IMR-90 (cell line): ENCODE results near the gene PRH1. TPM values are rescaled to one million over a fixed set of nuclear protein-coding genes. Genes with fewer than 3 reads are reported as not detected.

ENCODE experiments used
- ATAC-seq: fragments of 200-7000 bp; cut with Tn5 transposase; 2 replicates; pipeline ENCODE4 v1.9.1; 2020; ENCODE audit warnings: low read depth, mild to moderate bottlenecking, moderate library complexity
- BruUV-seq: library from RNA; stranded (reverse); fragments of 400-500 nt; replicated peaks from 2 replicates; lab custom pipeline; 2021; lab: Mats Ljungman, UMichigan
- CTCF ChIA-PET: fragments of 300-600 bp; formaldehyde crosslinking; extraction: SDS; loops from one replicate; lab custom pipeline; 2021; ENCODE audit warnings: antibody characterized with exemption; lab: Yijun Ruan, JAX
- POLR2A ChIA-PET: fragments of 300-600 bp; sonication (Branson Sonifier 250); formaldehyde crosslinking; loops from one replicate; lab custom pipeline; 2022; ENCODE audit warnings: antibody characterized with exemption; ENCODE audit not compliant: unreplicated experiment; lab: Charles Lee
- DNase-seq: peaks from one replicate; pipeline ENCODE4 v3.0.0; 2013
- H2AFZ ChIP-seq: replicated peaks from 2 replicates; pipeline ENCODE3; 2013; ENCODE audit warnings: low read length, mild to moderate bottlenecking; ENCODE audit not compliant: poor library complexity
- H2AK5ac ChIP-seq: 2 replicates; pipeline ENCODE4 v1.6.1; 2013; ENCODE audit warnings: low read depth, low read length, inconsistent platforms
- H2AK9ac ChIP-seq: replicated peaks from 2 replicates; pipeline ENCODE3; 2013; ENCODE audit warnings: mild to moderate bottlenecking, low read depth, low read length, moderate library complexity; ENCODE audit not compliant: poor library complexity
- H2BK120ac ChIP-seq: 2 replicates; pipeline ENCODE4 v1.6.1; 2013; ENCODE audit warnings: low read depth, low read length, inconsistent platforms
- H2BK15ac ChIP-seq: 3 replicates; pipeline ENCODE4 v1.6.1; 2013; ENCODE audit warnings: low read depth, low read length, inconsistent platforms
- H2BK20ac ChIP-seq: 2 replicates; pipeline ENCODE4 v1.6.1; 2013; ENCODE audit warnings: low read depth, mild to moderate bottlenecking, inconsistent platforms, low read length, moderate library complexity
- H2BK5ac ChIP-seq: 2 replicates; pipeline ENCODE4 v1.6.1; 2013; ENCODE audit warnings: mild to moderate bottlenecking, low read depth, low read length, inconsistent platforms; ENCODE audit not compliant: poor library complexity, severe bottlenecking
- H3K14ac ChIP-seq: replicated peaks from 2 replicates; pipeline ENCODE4 v1.6.1; 2013; ENCODE audit warnings: low read depth, low read length, inconsistent platforms
- H3K18ac ChIP-seq: 2 replicates; pipeline ENCODE4 v1.6.1; 2013; ENCODE audit warnings: low read depth, low read length, control low read depth
- H3K23ac ChIP-seq: 2 replicates; pipeline ENCODE4 v1.6.1; 2013; ENCODE audit warnings: low read depth, low read length, inconsistent platforms
- H3K27ac ChIP-seq: 2 replicates; pipeline ENCODE4 v1.5.1; 2013; ENCODE audit warnings: mild to moderate bottlenecking, control low read depth, low read length; ENCODE audit not compliant: insufficient read depth
- H3K27me3 ChIP-seq: 2 replicates; pipeline ENCODE4 v1.6.1; 2013; ENCODE audit warnings: low read length; ENCODE audit not compliant: control insufficient read depth, insufficient read depth
- H3K36me3 ChIP-seq: 2 replicates; pipeline ENCODE4 v1.6.1; 2013; ENCODE audit warnings: low read length, mixed read lengths; ENCODE audit not compliant: control insufficient read depth, insufficient read depth
- H3K4ac ChIP-seq: 2 replicates; pipeline ENCODE4 v1.6.1; 2013; ENCODE audit warnings: low read depth, low read length, inconsistent platforms
- H3K4me1 ChIP-seq: 2 replicates; pipeline ENCODE4 v1.6.1; 2013; ENCODE audit warnings: low read length, mixed read lengths; ENCODE audit not compliant: control insufficient read depth, insufficient read depth
- H3K4me2 ChIP-seq: 2 replicates; pipeline ENCODE4 v1.6.1; 2013; ENCODE audit warnings: low read depth, mild to moderate bottlenecking, control low read depth, low read length, moderate library complexity
- H3K4me3 ChIP-seq: 2 replicates; pipeline ENCODE4 v1.5.1; 2013; ENCODE audit warnings: low read depth, mild to moderate bottlenecking, control low read depth, low read length, moderate library complexity; ENCODE audit not compliant: insufficient read depth
- H3K56ac ChIP-seq: 2 replicates; pipeline ENCODE4 v1.6.1; 2013; ENCODE audit warnings: low read length, inconsistent platforms; ENCODE audit not compliant: insufficient read depth; ENCODE audit errors: extremely low read depth
- H3K79me1 ChIP-seq, 2 experiments: 2 replicates each; pipeline ENCODE4 v1.6.1; 2013; ENCODE audit warnings: low read length in 2 of 2, inconsistent platforms in 1 of 2, low read depth in 1 of 2
- H3K9ac ChIP-seq: 2 replicates; pipeline ENCODE4 v1.6.1; 2013; ENCODE audit warnings: low read depth, low read length, control low read depth
- H3K9me1 ChIP-seq: 2 replicates; pipeline ENCODE4 v1.6.1; 2013; ENCODE audit warnings: low read length, inconsistent platforms; ENCODE audit not compliant: insufficient read depth
- H3K9me3 ChIP-seq: 2 replicates; pipeline ENCODE4 v1.6.1; 2013; ENCODE audit warnings: low read length; ENCODE audit not compliant: control insufficient read depth, insufficient read depth
- H4K20me1 ChIP-seq: 2 replicates; pipeline ENCODE4 v1.6.1; 2013; ENCODE audit warnings: low read length, inconsistent platforms; ENCODE audit not compliant: insufficient read depth
- H4K5ac ChIP-seq: 2 replicates; pipeline ENCODE4 v1.6.1; 2013; ENCODE audit warnings: mild to moderate bottlenecking, low read depth, low read length, control low read depth
- H4K8ac ChIP-seq, 2 experiments: 2 replicates each; pipeline ENCODE4 v1.6.1; 2013; ENCODE audit warnings: low read depth in 2 of 2, low read length in 2 of 2, control low read depth in 1 of 2, inconsistent platforms in 1 of 2
- H4K91ac ChIP-seq: 2 replicates; pipeline ENCODE4 v1.6.1; 2013; ENCODE audit warnings: low read depth, low read length, inconsistent platforms; ENCODE audit not compliant: insufficient read depth
- BHLHE40 ChIP-seq: fragments of 150-350 bp; IDR thresholded peaks from 2 replicates; pipeline ENCODE4 v1.6.1; 2016; ENCODE audit warnings: mild to moderate bottlenecking, low read depth, low read length
- ELK1 ChIP-seq: fragments of 150-350 bp; IDR thresholded peaks from 2 replicates; pipeline ENCODE4 v1.6.1; 2016; ENCODE audit warnings: low read depth, mild to moderate bottlenecking, low read length, moderate library complexity, borderline replicate concordance
- FOS ChIP-seq: fragments of 150-350 bp; IDR thresholded peaks from 2 replicates; pipeline ENCODE4 v1.6.1; 2016; ENCODE audit warnings: low read depth, low read length
- MAFK ChIP-seq: IDR thresholded peaks from 2 replicates; pipeline ENCODE4 v1.6.1; 2012; ENCODE audit warnings: low read depth, low read length, improper control_type of control experiment
- MAZ ChIP-seq: IDR thresholded peaks from 2 replicates; pipeline ENCODE4 v1.6.1; 2012; ENCODE audit warnings: low read depth, mild to moderate bottlenecking, low read length, improper control_type of control experiment, moderate library complexity, borderline replicate concordance
- MXI1 ChIP-seq: IDR thresholded peaks from 2 replicates; pipeline ENCODE4 v1.6.1; 2012; ENCODE audit warnings: low read depth, mild to moderate bottlenecking, low read length, moderate library complexity, borderline replicate concordance
- NFE2L2 ChIP-seq: fragments of 150-350 bp; IDR thresholded peaks from 2 replicates; pipeline ENCODE4 v1.6.1; 2016; ENCODE audit warnings: low read depth, mild to moderate bottlenecking, low read length
- POLR2A ChIP-seq: IDR thresholded peaks from 2 replicates; pipeline ENCODE4 v1.6.1; 2012; ENCODE audit warnings: mild to moderate bottlenecking, low read depth, low read length
- RAD21 ChIP-seq: IDR thresholded peaks from 2 replicates; pipeline ENCODE4 v1.6.1; 2012; ENCODE audit warnings: low read length, improper control_type of control experiment
- RFX5 ChIP-seq: IDR thresholded peaks from 2 replicates; pipeline ENCODE4 v1.8.0; 2012; ENCODE audit warnings: low read depth, mild to moderate bottlenecking, low read length, moderate library complexity
- SMC3 ChIP-seq: fragments of 150-350 bp; IDR thresholded peaks from 2 replicates; pipeline ENCODE4 v1.6.1; 2016; ENCODE audit warnings: low read depth, mild to moderate bottlenecking, antibody characterized with exemption, low read length, moderate library complexity
- USF2 ChIP-seq: fragments of 150-350 bp; IDR thresholded peaks from 2 replicates; pipeline ENCODE4 v1.6.1; 2017; ENCODE audit warnings: mild to moderate bottlenecking, antibody characterized with exemption, low read length, low read depth
- WGBS, 2 experiments: methylation state at CpG; one replicate each; pipeline versions ENCODE4 v1.1.5 to v1.1.7; 2013; ENCODE audit warnings: missing lambda C conversion rate in 2 of 2; ENCODE audit not compliant: insufficient read length in 1 of 2; ENCODE audit errors: extremely low coverage in 2 of 2; 5-methylcytosine and 5-hydroxymethylcytosine counted together
- dilution Hi-C: fragments of 300-500 bp; cut with HindIII; formaldehyde crosslinking; loops from one replicate; pipeline ENCODE4 v1.14.3; 2018; ENCODE audit warnings: low sequenced_read_pairs; ENCODE audit not compliant: unreplicated experiment
- in situ Hi-C: fragments of 300-500 bp; cut with MboI; formaldehyde crosslinking; loops from 3 replicates; pipeline ENCODE4 v1.14.3; 2019; ENCODE audit warnings: low sequenced_read_pairs, inconsistent platforms, mixed read lengths
- intact Hi-C: fragments of 100-400 bp; cut with micrococcal nuclease; formaldehyde crosslinking; loops from 2 replicates; pipeline ENCODE4 v1.10.0; 2022
- polyA plus RNA-seq, 3 experiments: library from polyadenylated mRNA; depleted of rRNA; stranded (reverse); fragments of >200 nt; gene quantifications; 2 replicates each; pipeline ENCODE4 v1.2.3, GENCODE V29; 2012; ENCODE audit warnings: low replicate concordance in 1 of 3
- total RNA-seq: library from RNA; depleted of rRNA; stranded (reverse); fragments of >200 nt; gene quantifications from 2 replicates; pipeline ENCODE4 v1.2.3, GENCODE V29; 2012
- TF ChIP-seq, protein P1 (sequence below): conservative IDR thresholded peaks from 2 replicates; pipeline ENCODE4 v1.5.1; 2012; ENCODE audit warnings: mild to moderate bottlenecking, low read depth, low read length, improper control_type of control experiment

PRH1 gene
- total and polyA plus RNA-seq, 2 of the 4 experiments (the other 2 are of a cell fraction) = 3.0 to 18.8 TPM

DNA sequence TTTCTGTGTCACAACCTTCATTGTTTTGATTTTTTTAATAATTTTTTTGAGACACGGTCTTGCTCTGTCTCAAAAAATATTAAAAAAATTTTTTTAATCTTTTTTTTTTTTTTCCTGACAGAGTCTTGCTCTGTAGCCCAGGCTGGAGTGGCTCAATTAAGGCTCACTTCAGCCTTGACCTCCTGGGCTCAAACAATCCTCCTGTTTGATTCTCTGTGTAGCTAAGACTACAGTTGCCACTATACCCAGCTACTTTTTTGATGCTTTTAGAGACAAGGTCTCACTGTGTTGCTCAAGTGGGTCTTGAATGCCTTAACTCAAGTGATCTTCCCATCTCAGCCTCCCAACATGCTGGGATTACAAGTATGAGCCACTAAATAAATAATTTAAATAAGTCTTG, 35.8 kb upstream of the PRH1 start:
- Histone ChIP-seq H3K18ac (no peak overlapping the region), H2BK120ac (no peak overlapping the region), H3K4me3 (no peak overlapping the region), H3K56ac (no peak overlapping the region), H3K4me2 (no peak overlapping the region), H4K91ac (no peak overlapping the region), H3K14ac (no peak overlapping the region), H2BK5ac (no peak overlapping the region), H4K20me1 (no peaks in the 10 kb centered on the region), H4K5ac (no peak overlapping the region), H3K27ac (no peak overlapping the region), H3K23ac (no peak overlapping the region), H2AK5ac (peak overlapping the region; percentile 8; the same call in 1 of the 2 replicates), H2AFZ (no peak overlapping the region), H2AK9ac (no peak overlapping the region), H3K36me3 (no peaks in the 10 kb centered on the region), H4K8ac (no peak overlapping the region), H3K79me1 (no peaks in the 10 kb centered on the region), H3K9me3 (no peaks in the 10 kb centered on the region), H2BK20ac (no peak overlapping the region), H3K9me1 (no peaks in the 10 kb centered on the region), H3K27me3 (no peaks in the 10 kb centered on the region), H3K4ac (no peak overlapping the region), H3K9ac (no peak overlapping the region), H2BK15ac (no peak overlapping the region), H3K4me1 (no peaks in the 10 kb centered on the region)
- BruUV-seq = no TSS peak
- ChIA-PET POLR2A (no interaction called here), CTCF (no interaction called here)
- dilution Hi-C loops (no loop called here), intact Hi-C loops (no loop called here), in situ Hi-C loops (no loop called here)
- DNase-seq (no peak), ATAC-seq (no peak)
- TF ChIP-seq MXI1 = no peak
- TF ChIP-seq, protein P1, sequence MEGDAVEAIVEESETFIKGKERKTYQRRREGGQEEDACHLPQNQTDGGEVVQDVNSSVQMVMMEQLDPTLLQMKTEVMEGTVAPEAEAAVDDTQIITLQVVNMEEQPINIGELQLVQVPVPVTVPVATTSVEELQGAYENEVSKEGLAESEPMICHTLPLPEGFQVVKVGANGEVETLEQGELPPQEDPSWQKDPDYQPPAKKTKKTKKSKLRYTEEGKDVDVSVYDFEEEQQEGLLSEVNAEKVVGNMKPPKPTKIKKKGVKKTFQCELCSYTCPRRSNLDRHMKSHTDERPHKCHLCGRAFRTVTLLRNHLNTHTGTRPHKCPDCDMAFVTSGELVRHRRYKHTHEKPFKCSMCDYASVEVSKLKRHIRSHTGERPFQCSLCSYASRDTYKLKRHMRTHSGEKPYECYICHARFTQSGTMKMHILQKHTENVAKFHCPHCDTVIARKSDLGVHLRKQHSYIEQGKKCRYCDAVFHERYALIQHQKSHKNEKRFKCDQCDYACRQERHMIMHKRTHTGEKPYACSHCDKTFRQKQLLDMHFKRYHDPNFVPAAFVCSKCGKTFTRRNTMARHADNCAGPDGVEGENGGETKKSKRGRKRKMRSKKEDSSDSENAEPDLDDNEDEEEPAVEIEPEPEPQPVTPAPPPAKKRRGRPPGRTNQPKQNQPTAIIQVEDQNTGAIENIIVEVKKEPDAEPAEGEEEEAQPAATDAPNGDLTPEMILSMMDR = no peak
- no peak for TF ChIP-seq MAFK
- no peak for TF ChIP-seq MAZ
- no peak for TF ChIP-seq ELK1
- no peak for TF ChIP-seq SMC3
- no peak for TF ChIP-seq FOS
- TF ChIP-seq POLR2A = no peak
- TF ChIP-seq RFX5 = no peak
- TF ChIP-seq USF2 = no peak
- TF ChIP-seq RAD21 = no peak
- TF ChIP-seq NFE2L2 = no peak
- TF ChIP-seq BHLHE40 = no peak
- no CpG with 5 or more reads among the region's 1 CpG for WGBS, 2 experiments
